ENCODE data around the gene MAP2K5. TPM values are rescaled to one million over a fixed set of nuclear protein-coding genes. Genes with fewer than 3 reads are reported as not detected.
A peak's percentile ranks its signal among the peaks of the same experiment; 100 is the strongest.

The MAP2K5 gene
- total RNA-seq, 4 donors from 2014 or later: 8.0 to 14.0 (median 9.1) TPM

DNA sequence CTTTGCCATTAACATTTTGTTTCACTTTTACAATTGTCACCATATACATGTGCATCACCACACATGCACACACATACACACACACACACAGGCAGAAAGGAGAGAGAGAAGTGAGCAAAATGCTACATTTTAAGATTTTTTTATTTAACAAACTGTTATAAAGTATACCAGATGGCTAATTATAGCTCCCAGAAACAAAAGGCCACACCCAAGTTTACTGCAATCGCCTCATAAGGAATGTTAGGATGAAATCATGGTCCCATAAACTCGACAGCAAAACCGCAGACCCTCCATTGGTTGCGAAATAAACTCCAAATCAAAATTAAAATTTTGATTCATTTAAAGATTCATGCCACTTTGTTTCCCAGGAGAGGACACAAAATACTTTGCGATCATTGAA is 37.7 kb upstream of the MAP2K5 start:
- WGBS, 2 donors: 56 to 61% methylated on average over 5 of the region's 5 CpGs
- intact Hi-C loops (cut with DNase I; ENCODE audit: low total_unique reads): no loop called here
- H3K4me3 ChIP-seq (ENCODE audit: low read depth, poor library complexity, severe bottlenecking): no peak overlapping the region
- TF ChIP-seq POLR2A (IDR thresholded peaks at IDR 0.05): no peak
- TF ChIP-seq, protein P1, sequence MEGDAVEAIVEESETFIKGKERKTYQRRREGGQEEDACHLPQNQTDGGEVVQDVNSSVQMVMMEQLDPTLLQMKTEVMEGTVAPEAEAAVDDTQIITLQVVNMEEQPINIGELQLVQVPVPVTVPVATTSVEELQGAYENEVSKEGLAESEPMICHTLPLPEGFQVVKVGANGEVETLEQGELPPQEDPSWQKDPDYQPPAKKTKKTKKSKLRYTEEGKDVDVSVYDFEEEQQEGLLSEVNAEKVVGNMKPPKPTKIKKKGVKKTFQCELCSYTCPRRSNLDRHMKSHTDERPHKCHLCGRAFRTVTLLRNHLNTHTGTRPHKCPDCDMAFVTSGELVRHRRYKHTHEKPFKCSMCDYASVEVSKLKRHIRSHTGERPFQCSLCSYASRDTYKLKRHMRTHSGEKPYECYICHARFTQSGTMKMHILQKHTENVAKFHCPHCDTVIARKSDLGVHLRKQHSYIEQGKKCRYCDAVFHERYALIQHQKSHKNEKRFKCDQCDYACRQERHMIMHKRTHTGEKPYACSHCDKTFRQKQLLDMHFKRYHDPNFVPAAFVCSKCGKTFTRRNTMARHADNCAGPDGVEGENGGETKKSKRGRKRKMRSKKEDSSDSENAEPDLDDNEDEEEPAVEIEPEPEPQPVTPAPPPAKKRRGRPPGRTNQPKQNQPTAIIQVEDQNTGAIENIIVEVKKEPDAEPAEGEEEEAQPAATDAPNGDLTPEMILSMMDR (IDR thresholded peaks at IDR 0.05): no peak
- peak in 1 of 2 donors; percentile 64 for DNase-seq (ENCODE audit: low spot score in 2 of 2)

DNA sequence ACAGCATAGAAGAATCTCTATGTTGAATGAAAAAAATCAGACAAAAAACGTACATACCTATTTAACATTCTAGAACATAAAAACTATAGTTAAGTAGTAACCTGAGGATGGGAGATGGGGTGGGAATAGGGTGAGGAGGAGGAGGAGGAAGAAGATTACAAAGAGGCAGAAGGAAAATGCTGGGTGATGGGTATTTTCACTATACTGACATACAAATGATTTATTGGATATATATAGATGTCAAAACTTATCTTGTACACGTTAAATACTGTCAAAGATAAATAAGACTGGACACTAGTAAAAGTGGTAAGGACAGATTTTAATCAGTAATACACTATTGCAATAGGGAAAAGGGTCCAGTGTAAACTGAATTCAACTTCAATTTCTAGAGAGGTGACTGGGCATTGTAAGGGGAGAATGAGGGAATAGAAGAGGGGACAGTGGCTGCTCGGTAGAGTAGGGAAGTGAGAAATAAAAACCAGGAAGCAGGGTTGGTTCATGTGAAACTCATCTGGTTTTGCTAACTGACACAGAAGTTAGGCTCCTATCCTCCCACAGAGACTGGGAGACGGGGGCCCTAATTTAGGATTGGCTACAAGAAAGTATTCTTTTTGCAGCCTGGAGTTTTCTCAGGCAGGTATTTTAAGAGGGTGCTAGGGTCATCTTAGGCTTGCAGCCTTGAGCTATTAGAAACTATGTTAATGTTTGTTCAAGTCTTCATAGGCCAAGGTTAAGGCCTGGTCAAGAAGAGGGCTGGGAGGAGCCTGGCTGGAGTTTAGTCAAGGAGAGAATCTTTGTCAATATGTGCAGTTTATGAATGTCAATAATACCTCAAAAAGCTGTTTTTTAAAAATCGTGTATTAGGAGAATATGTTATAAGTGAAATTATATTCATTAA is 36.6 kb upstream of the MAP2K5 start:
- TF ChIP-seq, protein P1 (IDR thresholded peaks at IDR 0.05): no peak
- no peak for TF ChIP-seq POLR2A (IDR thresholded peaks at IDR 0.05)
- intact Hi-C loops (cut with DNase I; ENCODE audit: low total_unique reads): no loop called here
- H3K4me3 ChIP-seq (ENCODE audit: low read depth, poor library complexity, severe bottlenecking): no peak overlapping the region
- 77 to 80% methylated on average over 5 of the region's 5 CpGs for WGBS, 2 donors
- no peak for DNase-seq (ENCODE audit: low spot score in 2 of 2)

DNA sequence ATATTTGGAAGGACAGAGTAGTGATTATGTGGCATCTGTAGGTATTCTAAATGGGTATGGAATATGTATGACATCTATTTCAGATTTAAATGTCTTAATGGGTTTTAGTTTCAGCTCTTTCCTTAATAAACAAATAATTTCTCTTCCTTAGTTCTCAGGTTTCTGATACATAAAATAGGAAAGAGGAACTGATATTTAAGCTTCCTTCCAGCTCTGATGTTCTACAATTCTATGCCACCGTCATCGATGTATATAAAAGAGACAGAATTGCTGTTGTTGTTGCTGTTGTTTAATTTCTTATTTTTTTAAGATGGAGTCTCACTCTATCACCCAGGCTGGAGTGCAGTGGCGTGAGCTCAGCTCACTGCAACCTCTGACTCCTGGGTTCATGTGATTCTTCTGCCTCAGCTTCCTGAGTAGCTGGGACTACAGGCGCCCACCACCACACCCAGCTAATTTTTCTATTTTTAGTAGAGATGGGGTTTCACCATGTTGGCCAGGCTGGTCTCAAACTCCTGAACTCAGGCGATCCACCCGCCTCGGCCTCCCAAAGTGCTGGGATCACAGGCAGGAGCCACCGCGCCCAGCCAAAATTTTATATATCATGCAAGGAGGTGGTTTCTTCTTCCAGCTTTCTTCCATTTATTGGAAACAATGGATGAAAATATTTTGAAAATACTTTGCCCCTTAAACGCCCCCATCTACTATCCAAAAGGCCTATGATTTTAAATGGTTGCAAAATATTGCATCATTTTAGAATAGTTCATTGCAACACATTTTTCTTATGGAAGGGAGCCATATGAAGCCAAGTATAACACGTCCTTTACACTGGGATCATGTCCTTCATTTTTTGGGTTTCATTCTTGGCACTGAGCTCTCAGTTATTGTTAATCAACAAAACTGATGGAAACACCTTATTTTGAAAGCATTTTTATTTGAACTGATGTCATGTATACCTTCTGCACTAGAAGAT is 35.4 kb upstream of the MAP2K5 start:
- 74 to 82% methylated on average over 11 of the region's 11 CpGs for WGBS, 2 donors
- intact Hi-C loops (cut with DNase I; ENCODE audit: low total_unique reads): no loop called here

DNA sequence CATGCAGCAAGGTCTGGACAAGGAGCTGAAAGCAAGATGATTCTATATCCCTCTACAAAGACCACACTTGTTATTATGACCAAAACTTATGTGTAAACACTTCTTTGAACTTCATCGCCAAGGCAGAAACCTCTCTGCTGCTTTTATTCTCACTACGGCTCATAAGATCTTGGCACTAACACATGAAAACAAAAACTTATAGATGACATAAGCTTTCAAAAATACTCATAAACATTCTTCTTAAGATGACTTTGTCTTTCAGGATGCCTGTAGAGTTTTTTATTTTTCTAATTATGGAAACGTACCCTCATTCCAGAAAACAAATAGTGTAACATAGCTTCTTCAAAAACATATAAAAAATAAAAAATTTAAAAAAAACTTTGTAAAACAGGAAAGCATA is 34.1 kb upstream of the MAP2K5 start:
- intact Hi-C loops (cut with DNase I; ENCODE audit: low total_unique reads): no loop called here
- TF ChIP-seq POLR2A (IDR thresholded peaks at IDR 0.05): no peak
- TF ChIP-seq, protein P1 (IDR thresholded peaks at IDR 0.05): no peak
- WGBS, 2 donors: 84 to 87% methylated on average over 3 of the region's 3 CpGs

More for the DNA sequence above, 35.4 kb upstream of the MAP2K5 start:
- H3K4me3 ChIP-seq (ENCODE audit: low read depth, poor library complexity, severe bottlenecking): no peak overlapping the region
- TF ChIP-seq, protein P1 (IDR thresholded peaks at IDR 0.05): no peak
- no peak for TF ChIP-seq POLR2A (IDR thresholded peaks at IDR 0.05)
- DNase-seq (ENCODE audit: low spot score in 2 of 2): no peak

DNA sequence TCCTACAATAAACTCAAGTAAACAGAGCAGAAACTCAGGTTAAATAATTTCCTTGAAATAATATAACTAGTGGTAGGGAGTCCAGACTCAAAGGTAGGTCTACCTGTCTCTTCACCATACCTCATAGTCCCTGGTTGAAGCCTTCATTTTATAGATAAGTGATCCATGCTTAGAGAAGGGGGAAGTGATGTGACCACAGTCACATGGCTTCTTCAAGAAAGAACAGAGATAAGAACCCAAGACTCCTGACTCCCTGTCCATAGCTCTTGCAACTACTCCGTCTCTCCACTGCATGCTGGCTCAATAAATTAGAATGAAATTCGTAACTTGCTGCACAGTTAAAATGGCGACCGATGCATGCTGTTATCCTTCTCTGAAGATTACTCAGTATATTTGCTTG is 32.6 kb upstream of the MAP2K5 start:
- H3K4me3 ChIP-seq (ENCODE audit: low read depth, poor library complexity, severe bottlenecking): no peak overlapping the region
- no peak for TF ChIP-seq POLR2A (IDR thresholded peaks at IDR 0.05)
- WGBS, 2 donors: 94 to 97% methylated on average over 4 of the region's 4 CpGs
- no peak for DNase-seq (ENCODE audit: low spot score in 2 of 2)
- intact Hi-C loops (cut with DNase I; ENCODE audit: low total_unique reads): no loop called here

More for the DNA sequence above, 34.1 kb upstream of the MAP2K5 start:
- no peak for DNase-seq (ENCODE audit: low spot score in 2 of 2)
- no peak overlapping the region for H3K4me3 ChIP-seq (ENCODE audit: low read depth, poor library complexity, severe bottlenecking)
